MCF 10A (cell line): ENCODE results near the gene MAN2A2. TPM values are rescaled to one million over a fixed set of nuclear protein-coding genes. Genes with fewer than 3 reads are reported as not detected.

Experiments
- BruUV-seq: library from RNA; stranded (reverse); fragments of 400-500 nt; replicated peaks from 2 replicates; lab custom pipeline; 2021; lab: Mats Ljungman, UMichigan
- CTCF ChIA-PET: fragments of 300-600 bp; sonication (Branson Sonifier 250); formaldehyde crosslinking; extraction: SDS; loops from one replicate; lab custom pipeline; 2021; ENCODE audit warnings: antibody characterized with exemption, inconsistent platforms; lab: Yijun Ruan, JAX
- POLR2A ChIA-PET: fragments of 300-600, 350-650 bp; sonication (Branson Sonifier 250); formaldehyde crosslinking; extraction: SDS; loops from one replicate; lab custom pipeline; 2020; ENCODE audit warnings: antibody characterized with exemption, inconsistent platforms; lab: Yijun Ruan, JAX
- DNase-seq: peaks from one replicate; pipeline ENCODE4 v3.0.0-alpha.2; 2018; ENCODE audit not compliant: unreplicated experiment
- H3K27ac Mint-ChIP-seq: one replicate; pipeline ENCODE4 v1.8.0; 2022; ENCODE audit warnings: mild to moderate bottlenecking, low read depth, mixed read lengths; ENCODE audit not compliant: unreplicated experiment
- H3K27me3 Mint-ChIP-seq: one replicate; pipeline ENCODE4 v1.8.0; 2022; ENCODE audit warnings: mixed read lengths; ENCODE audit not compliant: insufficient read depth, unreplicated experiment
- H3K36me3 Mint-ChIP-seq: one replicate; pipeline ENCODE4 v1.8.0; 2022; ENCODE audit warnings: mild to moderate bottlenecking, moderate library complexity, mixed read lengths; ENCODE audit not compliant: insufficient read depth, unreplicated experiment
- H3K4me1 Mint-ChIP-seq: one replicate; pipeline ENCODE4 v1.8.0; 2022; ENCODE audit warnings: mixed read lengths; ENCODE audit not compliant: insufficient read depth, unreplicated experiment
- H3K4me3 Mint-ChIP-seq: one replicate; pipeline ENCODE4 v1.8.0; 2022; ENCODE audit warnings: mild to moderate bottlenecking, moderate library complexity, mixed read lengths; ENCODE audit not compliant: unreplicated experiment
- H3K9me3 Mint-ChIP-seq: one replicate; pipeline ENCODE4 v1.8.0; 2022; ENCODE audit warnings: mixed read lengths; ENCODE audit not compliant: unreplicated experiment
- intact Hi-C: fragments of 100-400 bp; cut with micrococcal nuclease; formaldehyde crosslinking; loops from 2 replicates; pipeline ENCODE4 v1.14.1; 2022
- total RNA-seq: library from RNA; stranded (reverse); gene quantifications from 2 replicates; pipeline ENCODE4 v1.2.3, GENCODE V29; 2022
- TF ChIP-seq, protein P1 (sequence below): fragments of 200-600 bp; IDR thresholded peaks from one replicate; pipeline ENCODE4 v1.8.0; 2022; ENCODE audit warnings: antibody characterized with exemption, mild to moderate bottlenecking; ENCODE audit not compliant: unreplicated experiment

MAN2A2 gene
- total RNA-seq, 1 experiment from 2014 or later, result 42.4 TPM

DNA sequence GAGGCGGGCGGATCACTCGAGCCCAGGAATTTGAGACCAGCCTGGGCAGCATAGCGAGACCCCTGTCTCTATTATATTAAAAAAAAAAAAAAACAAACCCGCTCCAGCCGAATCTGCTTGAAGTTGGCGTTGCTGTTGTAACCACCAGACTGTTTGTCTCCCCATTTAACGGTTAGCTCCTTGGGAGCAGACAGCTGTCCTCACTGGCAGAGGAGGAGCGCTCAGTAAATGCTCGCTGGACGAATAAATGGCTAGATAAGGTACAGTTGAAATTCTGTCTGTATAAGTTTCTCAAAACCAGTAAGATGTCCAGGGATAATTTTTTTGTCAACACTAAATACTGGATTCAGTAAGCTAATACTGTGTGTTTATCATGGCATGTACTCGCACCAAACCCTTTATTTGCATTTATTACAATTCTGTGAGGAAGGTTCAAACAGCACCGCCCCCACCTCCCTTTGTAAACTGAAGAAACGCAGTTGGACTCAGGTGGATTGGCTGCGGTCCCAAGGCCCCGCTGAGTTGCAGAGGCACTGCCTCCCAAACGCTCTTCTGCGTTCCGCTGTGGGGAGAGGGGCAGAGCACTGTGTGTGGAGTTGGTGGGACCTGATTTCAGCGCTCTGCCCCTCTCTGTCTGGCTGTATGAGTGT, 52.6 kb downstream of the MAN2A2 start:
- Mint-ChIP-seq H3K36me3 (peaks cover 41% of the 10 kb centered on the region), H3K4me1 (peaks cover 10% of the 10 kb centered on the region), H3K27me3 (no peaks in the 10 kb centered on the region), H3K9me3 (no peaks in the 10 kb centered on the region), H3K4me3 (peak overlapping the region; percentile 77), H3K27ac (peak overlapping the region; percentile 84)
- intact Hi-C loops, result loop anchor here (1.0 to 2.0 kb wide), 4 partner anchors 21 to 94 kb away; partner anchors contain the start of genes PRC1 and UNC45A
- TF ChIP-seq, protein P1, sequence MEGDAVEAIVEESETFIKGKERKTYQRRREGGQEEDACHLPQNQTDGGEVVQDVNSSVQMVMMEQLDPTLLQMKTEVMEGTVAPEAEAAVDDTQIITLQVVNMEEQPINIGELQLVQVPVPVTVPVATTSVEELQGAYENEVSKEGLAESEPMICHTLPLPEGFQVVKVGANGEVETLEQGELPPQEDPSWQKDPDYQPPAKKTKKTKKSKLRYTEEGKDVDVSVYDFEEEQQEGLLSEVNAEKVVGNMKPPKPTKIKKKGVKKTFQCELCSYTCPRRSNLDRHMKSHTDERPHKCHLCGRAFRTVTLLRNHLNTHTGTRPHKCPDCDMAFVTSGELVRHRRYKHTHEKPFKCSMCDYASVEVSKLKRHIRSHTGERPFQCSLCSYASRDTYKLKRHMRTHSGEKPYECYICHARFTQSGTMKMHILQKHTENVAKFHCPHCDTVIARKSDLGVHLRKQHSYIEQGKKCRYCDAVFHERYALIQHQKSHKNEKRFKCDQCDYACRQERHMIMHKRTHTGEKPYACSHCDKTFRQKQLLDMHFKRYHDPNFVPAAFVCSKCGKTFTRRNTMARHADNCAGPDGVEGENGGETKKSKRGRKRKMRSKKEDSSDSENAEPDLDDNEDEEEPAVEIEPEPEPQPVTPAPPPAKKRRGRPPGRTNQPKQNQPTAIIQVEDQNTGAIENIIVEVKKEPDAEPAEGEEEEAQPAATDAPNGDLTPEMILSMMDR, result no peak
- BruUV-seq, result no TSS peak
- ChIA-PET CTCF (interaction anchor here (0.5 to 8.4 kb wide), 35 partner anchors 9 to 1124 kb away, joined by 3 to 116 read pairs (median 7); partner anchors contain the start of genes HDDC3, UNC45A and VPS33B), POLR2A (interaction anchor here (0.6 to 3.3 kb wide), 13 partner anchors 10 to 94 kb away, joined by 3 to 20 read pairs (median 5); partner anchors contain the start of genes HDDC3, UNC45A and VPS33B)
- peak; percentile 64 for DNase-seq

DNA sequence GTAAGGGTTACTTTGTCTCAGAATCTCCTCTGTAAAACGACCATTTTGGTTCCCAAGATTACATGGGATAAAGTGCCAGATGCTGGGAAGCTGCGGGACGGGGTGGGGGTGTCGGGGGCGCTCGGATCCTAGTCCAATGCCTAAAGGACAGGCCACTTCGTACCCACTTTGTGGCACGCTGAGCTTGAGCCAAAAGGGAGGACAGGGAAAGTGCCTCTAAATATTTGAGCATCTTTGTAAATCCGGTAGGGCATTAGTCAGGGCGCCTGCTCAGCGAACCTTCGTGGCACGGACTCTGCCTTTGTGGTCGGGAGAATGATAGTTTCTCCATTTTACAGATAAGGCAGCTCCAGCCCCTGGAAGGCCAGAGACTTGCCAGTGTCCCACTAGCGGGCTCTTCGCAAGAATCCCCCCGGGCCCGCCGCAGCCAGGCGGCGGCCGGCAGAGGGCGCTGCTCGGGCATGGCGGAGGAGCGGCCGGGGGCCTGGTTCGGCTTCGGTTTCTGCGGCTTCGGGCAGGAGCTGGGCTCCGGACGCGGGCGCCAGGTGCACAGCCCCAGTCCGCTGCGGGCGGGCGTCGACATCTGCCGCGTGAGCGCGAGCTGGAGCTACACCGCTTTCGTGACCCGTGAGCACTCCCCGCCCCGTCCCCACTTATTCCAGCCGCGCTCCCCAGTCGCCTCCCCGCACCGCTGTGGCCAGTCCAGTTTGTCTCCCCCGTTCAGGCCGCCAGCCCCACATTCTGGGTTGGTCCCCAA, 53.4 kb downstream of the MAN2A2 start:
- no peaks in the 10 kb centered on the region for H3K9me3 Mint-ChIP-seq
- H3K4me3 Mint-ChIP-seq, result peak overlapping the region; percentile 77
- no peaks in the 10 kb centered on the region for H3K27me3 Mint-ChIP-seq
- no peak overlapping the region for H3K27ac Mint-ChIP-seq
- TF ChIP-seq, protein P1, result peak; percentile 96
- ChIA-PET CTCF (interaction anchor here (0.5 to 8.4 kb wide), 51 partner anchors 8 to 1123 kb away, joined by 3 to 116 read pairs (median 4); partner anchors contain the start of genes HDDC3, MAN2A2, UNC45A and VPS33B), POLR2A (interaction anchor here (0.6 to 3.3 kb wide), 16 partner anchors 10 to 93 kb away, joined by 3 to 20 read pairs (median 5); partner anchors contain the start of genes HDDC3, PRC1, UNC45A and VPS33B)
- peak; percentile 72 for DNase-seq
- intact Hi-C loops, result loop anchor here (1.0 to 2.0 kb wide), 3 partner anchors 38 to 93 kb away; partner anchors contain the start of gene PRC1
- BruUV-seq, result no TSS peak
- H3K36me3 Mint-ChIP-seq, result peaks cover 34% of the 10 kb centered on the region
- peaks cover 10% of the 10 kb centered on the region for H3K4me1 Mint-ChIP-seq

DNA sequence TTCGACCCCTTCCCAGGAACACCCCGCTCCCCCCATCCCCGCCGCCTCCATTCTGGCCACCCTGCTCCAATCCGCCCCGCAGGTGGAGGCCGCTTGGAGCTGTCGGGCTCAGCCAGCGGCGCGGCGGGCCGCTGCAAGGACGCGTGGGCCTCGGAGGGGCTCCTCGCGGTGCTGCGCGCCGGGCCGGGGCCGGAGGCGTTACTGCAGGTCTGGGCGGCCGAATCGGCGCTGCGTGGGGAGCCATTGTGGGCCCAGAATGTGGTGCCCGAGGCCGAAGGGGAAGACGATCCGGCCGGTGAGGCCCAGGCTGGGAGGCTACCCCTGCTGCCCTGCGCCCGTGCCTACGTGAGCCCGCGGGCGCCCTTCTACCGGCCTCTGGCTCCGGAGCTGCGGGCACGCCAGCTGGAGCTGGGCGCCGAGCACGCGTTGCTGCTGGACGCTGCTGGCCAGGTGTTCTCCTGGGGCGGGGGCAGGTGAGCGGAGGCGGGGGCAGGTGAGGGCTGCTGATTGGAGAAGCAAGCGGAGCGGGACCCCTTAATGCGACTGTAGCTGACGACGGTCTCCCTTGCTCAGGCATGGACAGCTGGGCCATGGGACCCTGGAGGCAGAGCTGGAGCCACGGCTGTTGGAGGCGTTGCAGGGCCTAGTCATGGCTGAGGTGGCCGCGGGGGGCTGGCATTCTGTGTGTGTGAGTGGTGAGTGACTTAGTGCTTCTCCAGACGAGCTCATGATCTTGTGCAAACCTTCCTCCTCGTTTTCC, 54.1 kb downstream of the MAN2A2 start:
- DNase-seq, result no peak
- no peaks in the 10 kb centered on the region for H3K27me3 Mint-ChIP-seq

More for the DNA sequence above, 54.1 kb downstream of the MAN2A2 start:
- CTCF ChIA-PET, result interaction anchor here (0.6 to 8.4 kb wide), 48 partner anchors 7 to 1404 kb away, joined by 3 to 116 read pairs (median 4); partner anchors contain the start of genes HDDC3, MAN2A2, UNC45A and VPS33B
- peak overlapping the region; percentile 77 for H3K4me3 Mint-ChIP-seq
- POLR2A ChIA-PET, result interaction anchor here (0.7 to 3.3 kb wide), 18 partner anchors 9 to 1408 kb away, joined by 3 to 20 read pairs (median 4); partner anchors contain the start of genes HDDC3, PRC1, UNC45A and VPS33B
- TF ChIP-seq, protein P1, result no peak
- H3K4me1 Mint-ChIP-seq, result peaks cover 10% of the 10 kb centered on the region
- BruUV-seq, result no TSS peak
- H3K9me3 Mint-ChIP-seq, result no peaks in the 10 kb centered on the region
- intact Hi-C loops, result loop anchor here (2.0 kb wide), 1 partner anchor 38 kb away; the partner anchor contains the start of gene PRC1
- no peak overlapping the region for H3K27ac Mint-ChIP-seq
- H3K36me3 Mint-ChIP-seq, result peaks cover 26% of the 10 kb centered on the region
